HL-60 (cell line): ENCODE data around the gene ATP4A.

Experiments used
- CTCF ChIP-seq: IDR thresholded peaks from one replicate; pipeline ENCODE4 v1.5.1; 2011; ENCODE audit warnings: low read length, control low read depth, inconsistent platforms; ENCODE audit not compliant: insufficient read depth
- POLR2AphosphoS5 ChIP-seq: IDR thresholded peaks from 2 replicates; pipeline ENCODE4 v1.6.1; 2012; ENCODE audit warnings: low read depth
- REST ChIP-seq: IDR thresholded peaks from 2 replicates; pipeline ENCODE4 v1.6.1; 2012; ENCODE audit warnings: low read depth; ENCODE audit not compliant: insufficient replicate concordance

GRCh38 chr19:35563207-35563829 lies at the start of gene ATP4A:
- TF ChIP-seq CTCF (no peak), REST (no peak), POLR2AphosphoS5 (no peak)
